Endothelial cell of umbilical vein (primary cell): ENCODE measurements around the gene ITGA3.

Experiments
- CTCF ChIP-seq, 2 donors: IDR thresholded peaks; 1 replicate in 1 of 2; 2 replicates in 1 of 2; pipeline ENCODE4 v1.5.1; 2011; ENCODE audit warnings: low read length in 2 of 2, mild to moderate bottlenecking in 2 of 2, moderate library complexity in 2 of 2, control low read depth in 1 of 2, inconsistent platforms in 1 of 2, low read depth in 1 of 2; ENCODE audit not compliant: insufficient read depth in 1 of 2; ENCODE audit errors: extremely low read depth in 1 of 2
- EZH2 ChIP-seq: IDR thresholded peaks from 2 replicates; pipeline ENCODE4 v1.6.1; 2012; ENCODE audit warnings: borderline replicate concordance, low read depth, mild to moderate bottlenecking, moderate library complexity, low read length, inconsistent platforms; ENCODE audit not compliant: severe bottlenecking
- MYC ChIP-seq: IDR thresholded peaks from one replicate; pipeline ENCODE4 v1.6.1; 2011; ENCODE audit warnings: mild to moderate bottlenecking, low read depth, low read length

DNA sequence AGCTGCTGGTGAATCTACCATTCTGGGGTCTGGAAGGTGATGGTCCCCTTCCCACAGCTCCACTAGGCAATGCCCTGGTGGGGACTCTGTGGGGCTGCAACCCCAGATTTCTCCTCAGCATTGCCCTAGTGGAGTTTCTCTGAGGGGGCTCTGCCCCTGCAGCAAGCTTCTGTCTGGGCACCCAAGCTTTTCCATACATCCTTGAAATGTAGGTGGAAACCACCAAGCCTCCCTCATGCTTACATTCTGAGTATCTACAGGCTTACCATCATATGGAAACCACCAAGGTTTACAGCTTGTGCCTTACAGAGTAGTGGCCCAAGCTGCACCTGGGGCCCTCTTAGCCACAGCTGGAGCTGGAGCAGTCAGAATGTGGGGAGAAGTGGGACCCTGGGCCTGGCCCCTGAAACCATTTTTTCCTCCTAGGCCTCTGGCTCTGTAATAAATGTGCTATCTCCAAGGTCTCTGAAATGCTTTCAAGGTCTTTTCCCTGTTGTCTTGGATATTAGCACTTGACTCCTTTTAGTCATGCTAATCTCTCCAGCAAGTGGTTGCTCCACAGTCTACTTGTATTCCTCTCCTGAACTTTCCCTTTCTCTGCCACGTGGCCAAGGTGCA is 41.3 kb upstream of the ITGA3 start:
- TF ChIP-seq CTCF (IDR thresholded peaks at IDR 0.05; ENCODE audit: extremely low read depth in 1 of 2, insufficient read depth in 1 of 2, low read depth in 1 of 2, low read length in 2 of 2) (no peak), MYC (no peak), EZH2 (no peak)
